ENCODE data around the gene TNFRSF11A.

The TNFRSF11A gene

GRCh38 chr18:62332431-62332830, 7.3 kb downstream of the TNFRSF11A start:
- no peak overlapping the region for H3K4me3 Mint-ChIP-seq
- peaks cover 40% of the 10 kb centered on the region for H3K4me1 Mint-ChIP-seq
- H3K9me3 Mint-ChIP-seq = no peaks in the 10 kb centered on the region
- peaks cover 56% of the 10 kb centered on the region for H3K27me3 Mint-ChIP-seq
- DNase-seq (no peak), ATAC-seq (no peak)
- no peak overlapping the region for H3K27ac Mint-ChIP-seq

GRCh38 chr18:62332964-62333695, 8.0 kb downstream of the TNFRSF11A start:
- peaks cover 34% of the 10 kb centered on the region for H3K4me1 Mint-ChIP-seq
- H3K27ac Mint-ChIP-seq = no peak overlapping the region
- H3K4me3 Mint-ChIP-seq = no peak overlapping the region
- H3K9me3 Mint-ChIP-seq = no peaks in the 10 kb centered on the region
- peaks cover 49% of the 10 kb centered on the region for H3K27me3 Mint-ChIP-seq
- DNase-seq = no peak
- ATAC-seq = no peak

- H3K9me3 Mint-ChIP-seq = no peaks in the 10 kb centered on the region
- H3K27ac Mint-ChIP-seq = no peak overlapping the region
- no peak overlapping the region for H3K4me3 Mint-ChIP-seq
- ATAC-seq = no peak
- H3K27me3 Mint-ChIP-seq = peaks cover 44% of the 10 kb centered on the region
- no peak for DNase-seq
- peaks cover 29% of the 10 kb centered on the region for H3K4me1 Mint-ChIP-seq
Observed at GRCh38 chr18:62334120-62334519, 9.0 kb downstream of the TNFRSF11A start.

GRCh38 chr18:62335494-62335893, 10.4 kb downstream of the TNFRSF11A start:
- no peak overlapping the region for H3K4me3 Mint-ChIP-seq
- peaks cover 24% of the 10 kb centered on the region for H3K4me1 Mint-ChIP-seq
- H3K9me3 Mint-ChIP-seq = no peaks in the 10 kb centered on the region
- no peak overlapping the region for H3K27ac Mint-ChIP-seq
- no peak for ATAC-seq
- H3K27me3 Mint-ChIP-seq = peaks cover 37% of the 10 kb centered on the region
- DNase-seq = no peak

- no peak for ATAC-seq
- Mint-ChIP-seq H3K4me3 (no peak overlapping the region), H3K27ac (no peak overlapping the region), H3K27me3 (peaks cover 28% of the 10 kb centered on the region), H3K9me3 (no peaks in the 10 kb centered on the region), H3K4me1 (peaks cover 17% of the 10 kb centered on the region)
- no peak for DNase-seq
Observed at GRCh38 chr18:62336618-62337017, 11.5 kb downstream of the TNFRSF11A start.

GRCh38 chr18:62337336-62337735, 12.2 kb downstream of the TNFRSF11A start:
- peaks cover 23% of the 10 kb centered on the region for H3K27me3 Mint-ChIP-seq
- no peak overlapping the region for H3K27ac Mint-ChIP-seq
- ATAC-seq (no peak), DNase-seq (no peak)
- H3K4me1 Mint-ChIP-seq = peaks cover 13% of the 10 kb centered on the region
- H3K4me3 Mint-ChIP-seq = no peak overlapping the region
- H3K9me3 Mint-ChIP-seq = no peaks in the 10 kb centered on the region

- DNase-seq (no peak), ATAC-seq (no peak)
- H3K27ac Mint-ChIP-seq = no peak overlapping the region
- H3K9me3 Mint-ChIP-seq = no peaks in the 10 kb centered on the region
- H3K27me3 Mint-ChIP-seq = peaks cover 11% of the 10 kb centered on the region
- H3K4me1 Mint-ChIP-seq = peaks cover 13% of the 10 kb centered on the region
- H3K4me3 Mint-ChIP-seq = no peak overlapping the region
Observed at GRCh38 chr18:62338446-62339105, 13.5 kb downstream of the TNFRSF11A start.

GRCh38 chr18:62339106-62339988, 14.2 kb downstream of the TNFRSF11A start:
- peaks cover 13% of the 10 kb centered on the region for H3K4me1 Mint-ChIP-seq
- ATAC-seq = peak; percentile 60
- peak overlapping the region in 1 of 2 donors; percentile 28 for H3K27ac Mint-ChIP-seq
- H3K9me3 Mint-ChIP-seq = no peaks in the 10 kb centered on the region
- peaks cover 13% of the 10 kb centered on the region for H3K27me3 Mint-ChIP-seq
- DNase-seq = no peak
- H3K4me3 Mint-ChIP-seq = no peak overlapping the region

- H3K27me3 Mint-ChIP-seq = peaks cover 23% of the 10 kb centered on the region
- no peak for ATAC-seq
- DNase-seq = no peak
- peaks cover 13% of the 10 kb centered on the region for H3K4me1 Mint-ChIP-seq
- H3K4me3 Mint-ChIP-seq = no peak overlapping the region
- H3K9me3 Mint-ChIP-seq = no peaks in the 10 kb centered on the region
- no peak overlapping the region for H3K27ac Mint-ChIP-seq
Observed at GRCh38 chr18:62340996-62341395, 15.9 kb downstream of the TNFRSF11A start.

- no peak overlapping the region for H3K4me3 Mint-ChIP-seq
- DNase-seq = no peak
- no peaks in the 10 kb centered on the region for H3K9me3 Mint-ChIP-seq
- peaks cover 13% of the 10 kb centered on the region for H3K4me1 Mint-ChIP-seq
- H3K27ac Mint-ChIP-seq = no peak overlapping the region
- ATAC-seq = no peak
- H3K27me3 Mint-ChIP-seq = peaks cover 25% of the 10 kb centered on the region
Observed at GRCh38 chr18:62341473-62341872, 16.4 kb downstream of the TNFRSF11A start.

- no peaks in the 10 kb centered on the region for H3K9me3 Mint-ChIP-seq
- peaks cover 20% of the 10 kb centered on the region for H3K4me1 Mint-ChIP-seq
- no peak overlapping the region for H3K27ac Mint-ChIP-seq
- H3K4me3 Mint-ChIP-seq = no peak overlapping the region
- DNase-seq (no peak), ATAC-seq (no peak)
- H3K27me3 Mint-ChIP-seq = peaks cover 33% of the 10 kb centered on the region
Observed at GRCh38 chr18:62342884-62343283, 17.8 kb downstream of the TNFRSF11A start.

GRCh38 chr18:62343316-62343715, 18.2 kb downstream of the TNFRSF11A start:
- ATAC-seq = no peak
- Mint-ChIP-seq H3K4me3 (no peak overlapping the region), H3K9me3 (no peaks in the 10 kb centered on the region), H3K4me1 (peaks cover 20% of the 10 kb centered on the region), H3K27ac (no peak overlapping the region), H3K27me3 (peaks cover 33% of the 10 kb centered on the region)
- no peak for DNase-seq

- DNase-seq (no peak), ATAC-seq (peak; percentile 64)
- peaks cover 22% of the 10 kb centered on the region for H3K27me3 Mint-ChIP-seq
- peaks cover 12% of the 10 kb centered on the region for H3K4me1 Mint-ChIP-seq
- no peak overlapping the region for H3K27ac Mint-ChIP-seq
- H3K9me3 Mint-ChIP-seq = no peaks in the 10 kb centered on the region
- no peak overlapping the region for H3K4me3 Mint-ChIP-seq
Observed at GRCh38 chr18:62345909-62346308, 20.8 kb downstream of the TNFRSF11A start.

- H3K9me3 Mint-ChIP-seq = no peaks in the 10 kb centered on the region
- H3K27me3 Mint-ChIP-seq = peaks cover 22% of the 10 kb centered on the region
- DNase-seq (no peak), ATAC-seq (no peak)
- H3K4me1 Mint-ChIP-seq = peaks cover 12% of the 10 kb centered on the region
- no peak overlapping the region for H3K4me3 Mint-ChIP-seq
- H3K27ac Mint-ChIP-seq = no peak overlapping the region
Observed at GRCh38 chr18:62346333-62347088, 21.4 kb downstream of the TNFRSF11A start.

- H3K4me1 Mint-ChIP-seq = peaks cover 12% of the 10 kb centered on the region
- peaks cover 22% of the 10 kb centered on the region for H3K27me3 Mint-ChIP-seq
- no peak for ATAC-seq
- H3K4me3 Mint-ChIP-seq = no peak overlapping the region
- DNase-seq = no peak
- no peaks in the 10 kb centered on the region for H3K9me3 Mint-ChIP-seq
- H3K27ac Mint-ChIP-seq = no peak overlapping the region
Observed at GRCh38 chr18:62347089-62347506, 22.0 kb downstream of the TNFRSF11A start.
